Neuronal stem cell (in vitro differentiated cells): Measurements from ENCODE around the gene RNF113A.
A peak's percentile ranks its signal among the peaks of the same experiment; 100 is the strongest.

ENCODE experiments used
- DNase-seq: peaks from one replicate; pipeline ENCODE4 v3.0.0-alpha.2; 2013; ENCODE audit warnings: low spot score
- H2AFZ ChIP-seq: one replicate; pipeline ENCODE4 v1.6.1; 2013; ENCODE audit warnings: mild to moderate bottlenecking, low read length, inconsistent platforms
- H2AK5ac ChIP-seq: 2 replicates; pipeline ENCODE4 v1.6.1; 2013; ENCODE audit warnings: low read depth, mild to moderate bottlenecking, inconsistent platforms, low read length, moderate library complexity, mixed read lengths
- H2BK120ac ChIP-seq: 2 replicates; pipeline ENCODE4 v1.6.1; 2013; ENCODE audit warnings: low read depth, mild to moderate bottlenecking, inconsistent platforms, low read length, moderate library complexity, mixed read lengths
- H2BK12ac ChIP-seq: one replicate; pipeline ENCODE4 v1.6.1; 2013; ENCODE audit warnings: low read length, inconsistent platforms
- H2BK15ac ChIP-seq: 2 replicates; pipeline ENCODE4 v1.6.1; 2013; ENCODE audit warnings: mild to moderate bottlenecking, low read length, inconsistent platforms, mixed read lengths
- H2BK5ac ChIP-seq: one replicate; pipeline ENCODE4 v1.6.1; 2013; ENCODE audit warnings: inconsistent platforms, mild to moderate bottlenecking, low read length, moderate library complexity
- H3K14ac ChIP-seq: one replicate; pipeline ENCODE4 v1.6.1; 2013; ENCODE audit warnings: low read length, inconsistent platforms
- H3K18ac ChIP-seq: 2 replicates; pipeline ENCODE4 v1.6.1; 2013; ENCODE audit warnings: low read length, inconsistent platforms
- H3K23ac ChIP-seq: 2 replicates; pipeline ENCODE4 v1.6.1; 2013; ENCODE audit warnings: low read depth, mild to moderate bottlenecking, mixed read lengths, low read length, inconsistent platforms; ENCODE audit not compliant: poor library complexity
- H3K27ac ChIP-seq: replicated peaks from 3 replicates; pipeline ENCODE4 v1.5.1; 2013; ENCODE audit warnings: low read length, inconsistent platforms
- H3K27me3 ChIP-seq, 3 experiments: 2 replicates each; pipeline ENCODE4 v1.6.1; 2013; ENCODE audit warnings: low read length in 3 of 3, mild to moderate bottlenecking in 2 of 3, inconsistent platforms in 1 of 3, low read depth in 1 of 3, mixed read lengths in 1 of 3, moderate library complexity in 1 of 3; ENCODE audit not compliant: control insufficient read depth in 3 of 3, insufficient read depth in 3 of 3
- H3K36me3 ChIP-seq, 2 donors: replicated peaks in 1 of 2; 2 replicates each; pipeline ENCODE4 v1.6.1; 2013; ENCODE audit warnings: low read length in 2 of 2; ENCODE audit not compliant: control insufficient read depth in 2 of 2, insufficient read depth in 2 of 2
- H3K4ac ChIP-seq: 2 replicates; pipeline ENCODE4 v1.6.1; 2013; ENCODE audit warnings: inconsistent platforms, mild to moderate bottlenecking, low read length, moderate library complexity
- H3K4me1 ChIP-seq, 2 donors: 1 replicate in 1 of 2; 2 replicates in 1 of 2; pipeline ENCODE4 v1.6.1; 2013; ENCODE audit warnings: low read length in 2 of 2, low read depth in 1 of 2; ENCODE audit not compliant: control insufficient read depth in 2 of 2, insufficient read depth in 1 of 2
- H3K4me2 ChIP-seq: one replicate; pipeline ENCODE4 v1.6.1; 2013; ENCODE audit warnings: mild to moderate bottlenecking, low read length, inconsistent platforms; ENCODE audit not compliant: insufficient read depth, poor library complexity, severe bottlenecking
- H3K4me3 ChIP-seq, 2 donors: 2 replicates each; pipeline ENCODE4 v1.5.1; 2013; ENCODE audit warnings: low read length in 2 of 2, mild to moderate bottlenecking in 2 of 2, inconsistent platforms in 1 of 2, moderate library complexity in 1 of 2
- H3K79me1 ChIP-seq: one replicate; pipeline ENCODE4 v1.6.1; 2013; ENCODE audit warnings: low read depth, mild to moderate bottlenecking, inconsistent platforms, low read length, moderate library complexity
- H3K9ac ChIP-seq: one replicate; pipeline ENCODE4 v1.6.1; 2013; ENCODE audit warnings: mild to moderate bottlenecking, low read depth, low read length, inconsistent platforms; ENCODE audit not compliant: poor library complexity
- H3K9me3 ChIP-seq, 2 donors: replicated peaks in 1 of 2; 2 replicates each; pipeline versions ENCODE3 to v1.6.1; 2013; ENCODE audit warnings: low read length in 2 of 2, mild to moderate bottlenecking in 2 of 2, inconsistent platforms in 1 of 2, low read depth in 1 of 2, mixed read lengths in 1 of 2, moderate library complexity in 1 of 2; ENCODE audit not compliant: control insufficient read depth in 2 of 2, insufficient read depth in 1 of 2
- H4K8ac ChIP-seq: one replicate; pipeline ENCODE4 v1.6.1; 2013; ENCODE audit warnings: low read depth, mild to moderate bottlenecking, inconsistent platforms, low read length, moderate library complexity
- H4K91ac ChIP-seq: one replicate; pipeline ENCODE4 v1.6.1; 2013; ENCODE audit warnings: low read length, low read depth, mild to moderate bottlenecking, inconsistent platforms; ENCODE audit not compliant: poor library complexity
- WGBS, 2 donors: extraction: QIAGEN DNeasy Blood & Tissue Kit; methylation state at CpG; one replicate each; pipeline ENCODE4 v1.1.7; 2013; ENCODE audit warnings: missing lambda C conversion rate in 2 of 2, mixed read lengths in 1 of 2; ENCODE audit not compliant: insufficient read length in 2 of 2, insufficient replicate concordance in 1 of 2; ENCODE audit errors: extremely low coverage in 2 of 2; 5-methylcytosine and 5-hydroxymethylcytosine counted together

The RNF113A gene

GRCh38 chrX:119870626-119871131 lies 854 bp downstream of the RNF113A start:
- H3K9me3 ChIP-seq = no peaks in the 10 kb centered on the region
- H3K23ac ChIP-seq = no peak overlapping the region
- no peak overlapping the region for H4K91ac ChIP-seq
- no peak overlapping the region for H2BK5ac ChIP-seq
- H2BK15ac ChIP-seq = no peak overlapping the region
- H2BK12ac ChIP-seq = no peak overlapping the region
- H3K4me1 ChIP-seq = no peaks in the 10 kb centered on the region
- peak overlapping the region; percentile 94 for H2AFZ ChIP-seq
- H3K27ac ChIP-seq = no peak overlapping the region
- no peak overlapping the region for H2BK120ac ChIP-seq
- no peak for DNase-seq
- H3K79me1 ChIP-seq = peaks cover 1% of the 10 kb centered on the region
- no peak overlapping the region for H3K14ac ChIP-seq
- H2AK5ac ChIP-seq = no peak overlapping the region
- no peak overlapping the region for H4K8ac ChIP-seq
- peak overlapping the region; percentile 88 to 96 for H3K4me3 ChIP-seq
- no peak overlapping the region for H3K4ac ChIP-seq
- peak overlapping the region; percentile 63 for H3K9ac ChIP-seq
- no CpG with 5 or more reads among the region's 25 CpGs for WGBS, 2 donors
- H3K4me2 ChIP-seq = peak overlapping the region; percentile 57
- no peak overlapping the region for H3K18ac ChIP-seq
- no peaks in the 10 kb centered on the region for H3K27me3 ChIP-seq
- peaks cover 0 to 2% of the 10 kb centered on the region in 2 donors for H3K36me3 ChIP-seq

- Histone ChIP-seq H2BK15ac (no peak overlapping the region), H3K79me1 (no peaks in the 10 kb centered on the region), H3K9ac (no peak overlapping the region), H4K91ac (no peak overlapping the region), H3K4me2 (no peak overlapping the region), H3K27ac (no peak overlapping the region), H3K4me1 (no peaks in the 10 kb centered on the region), H2BK5ac (no peak overlapping the region), H2BK12ac (no peak overlapping the region), H3K4ac (no peak overlapping the region), H3K23ac (no peak overlapping the region), H3K14ac (no peak overlapping the region), H3K9me3 (no peaks in the 10 kb centered on the region), H3K36me3 (peaks cover 0 to 30% of the 10 kb centered on the region in 2 donors), H2BK120ac (no peak overlapping the region), H4K8ac (no peak overlapping the region), H3K27me3 (no peaks in the 10 kb centered on the region), H2AK5ac (no peak overlapping the region), H3K18ac (no peak overlapping the region), H2AFZ (peak overlapping the region; percentile 77), H3K4me3 (peak overlapping the region in 1 of 2 donors; percentile 46)
- WGBS, 2 donors = no CpG with 5 or more reads among the region's 10 CpGs
- DNase-seq = no peak
Measured at GRCh38 chrX:119853444-119853843, 18.1 kb downstream of the RNF113A start.

GRCh38 chrX:119852382-119853353 lies 18.9 kb downstream of the RNF113A start, which contains the start of gene UPF3B:
Gene UPF3B, minus strand, starts transcription at chrX:119852963. Its CDS starts 35 bp downstream, at chrX:119852928.
- DNase-seq = peak; percentile 93
- peaks cover 0 to 36% of the 10 kb centered on the region in 2 donors for H3K36me3 ChIP-seq
- H3K27ac ChIP-seq = peak within 1 kb of the TSS; percentile 72
- no peak within 1 kb of the TSS for H4K8ac ChIP-seq
- H2BK120ac ChIP-seq = no peak within 1 kb of the TSS
- H3K4me2 ChIP-seq = peak within 1 kb of the TSS; percentile 54
- peak within 1 kb of the TSS; percentile 61 for H3K18ac ChIP-seq
- WGBS, 2 donors = 100% methylated on average over 2 of the region's 54 CpGs
- H2BK12ac ChIP-seq = no peak within 1 kb of the TSS
- peak within 1 kb of the TSS; percentile 50 for H3K9ac ChIP-seq
- peak within 1 kb of the TSS; percentile 92 for H2AFZ ChIP-seq
- no peaks in the 10 kb centered on the region for H3K27me3 ChIP-seq
- H4K91ac ChIP-seq = no peak within 1 kb of the TSS
- H2BK5ac ChIP-seq = no peak within 1 kb of the TSS
- H3K23ac ChIP-seq = no peak within 1 kb of the TSS
- H2BK15ac ChIP-seq = no peak within 1 kb of the TSS
- peak within 1 kb of the TSS; percentile 72 to 97 for H3K4me3 ChIP-seq
- no peaks in the 10 kb centered on the region for H3K9me3 ChIP-seq
- no peak within 1 kb of the TSS for H3K14ac ChIP-seq
- H3K4ac ChIP-seq = no peak within 1 kb of the TSS
- no peak within 1 kb of the TSS for H2AK5ac ChIP-seq
- no peaks in the 10 kb centered on the region for H3K4me1 ChIP-seq
- no peaks in the 10 kb centered on the region for H3K79me1 ChIP-seq

- Histone ChIP-seq H3K9ac (no peak overlapping the region), H2BK120ac (no peak overlapping the region)
Measured at GRCh38 chrX:119833905-119834304, 37.6 kb downstream of the RNF113A start.

More at GRCh38 chrX:119833905-119834304, 37.6 kb downstream of the RNF113A start:
- Histone ChIP-seq H2AK5ac (no peak overlapping the region), H3K4me2 (no peak overlapping the region), H2BK15ac (no peak overlapping the region), H4K8ac (no peak overlapping the region), H3K9me3 (no peaks in the 10 kb centered on the region), H3K36me3 (peaks cover 16 to 81% of the 10 kb centered on the region in 2 donors), H3K27me3 (no peaks in the 10 kb centered on the region), H4K91ac (no peak overlapping the region), H3K14ac (no peak overlapping the region), H2AFZ (no peak overlapping the region), H2BK12ac (no peak overlapping the region), H3K4me1 (no peaks in the 10 kb centered on the region), H3K23ac (no peak overlapping the region), H3K27ac (no peak overlapping the region), H3K4me3 (no peak overlapping the region), H2BK5ac (no peak overlapping the region), H3K18ac (no peak overlapping the region), H3K4ac (no peak overlapping the region), H3K79me1 (no peaks in the 10 kb centered on the region)
- no CpG with 5 or more reads among the region's 3 CpGs for WGBS, 2 donors
- no peak for DNase-seq
